SK-N-SH (cell line): ENCODE data around the gene WHRN. TPM values are rescaled to one million over a fixed set of nuclear protein-coding genes. Genes with fewer than 3 reads are reported as not detected.

Experiments
- CTCF ChIA-PET: fragments of 300-600, 350-600 bp; formaldehyde crosslinking; extraction: SDS; loops from one replicate; lab custom pipeline; 2021; lab: Yijun Ruan, JAX
- POLR2A ChIA-PET: fragments of 350-600 bp; sonication (Branson Sonifier 250); formaldehyde crosslinking; extraction: SDS; loops from one replicate; lab custom pipeline; 2020; ENCODE audit warnings: antibody characterized with exemption, inconsistent platforms; lab: Yijun Ruan, JAX
- DNase-seq: peaks from one replicate; pipeline ENCODE4 v3.0.0; 2012
- H2AFZ ChIP-seq: fragments of 200-600 bp; sonication (generic); 2 replicates; pipeline ENCODE4 v1.8.1; 2016; ENCODE audit warnings: antibody characterized with exemption, mild to moderate bottlenecking, low read depth
- H3F3A ChIP-seq: fragments of 200-600 bp; sonication (generic); replicated peaks from 2 replicates; pipeline ENCODE3; 2016; ENCODE audit warnings: antibody characterized with exemption, mild to moderate bottlenecking; ENCODE audit not compliant: insufficient read depth
- H3K27ac ChIP-seq, 2 experiments: fragments of 200-500 bp in 1 of 2; fragments of 200-600 bp in 1 of 2; sonication (Bioruptor generic) in 1 of 2; sonication (generic), shearing (Covaris generic) in 1 of 2; 2 replicates each; pipeline versions ENCODE4 v1.5.1 to v1.6.1; 2014 to 2016; ENCODE audit warnings: low read depth in 2 of 2, inconsistent platforms in 1 of 2, low read length in 1 of 2, mild to moderate bottlenecking in 1 of 2, mixed read lengths in 1 of 2
- H3K27me3 ChIP-seq: fragments of 200-600 bp; sonication (generic), shearing (Covaris generic); 2 replicates; pipeline ENCODE4 v1.6.1; 2016; ENCODE audit warnings: mixed run types; ENCODE audit not compliant: insufficient read depth
- H3K36me3 ChIP-seq, 2 experiments: fragments of 200-500 bp in 1 of 2; fragments of 200-600 bp in 1 of 2; sonication (Bioruptor generic) in 1 of 2; sonication (generic) in 1 of 2; replicated peaks in 1 of 2; 2 replicates each; pipeline versions ENCODE3 to v1.5.1; 2014 to 2016; ENCODE audit warnings: low read length in 1 of 2, mild to moderate bottlenecking in 1 of 2; ENCODE audit not compliant: insufficient read depth in 2 of 2, control insufficient read depth in 1 of 2
- H3K4me1 ChIP-seq, 2 experiments: fragments of 200-500 bp in 1 of 2; fragments of 200-600 bp in 1 of 2; sonication (Bioruptor generic) in 1 of 2; sonication (generic), shearing (Covaris generic) in 1 of 2; 2 replicates each; pipeline versions ENCODE4 v1.5.1 to v1.6.1; 2014 to 2016; ENCODE audit warnings: low read depth in 1 of 2, low read length in 1 of 2, mixed run types in 1 of 2; ENCODE audit not compliant: insufficient read depth in 2 of 2, control insufficient read depth in 1 of 2
- H3K4me2 ChIP-seq: fragments of 200-600 bp; sonication (generic), shearing (Covaris generic); 2 replicates; pipeline ENCODE4 v1.6.1; 2017; ENCODE audit warnings: mixed run types
- H3K4me3 ChIP-seq, 2 experiments: fragments of 200-500 bp in 1 of 2; fragments of 200-600 bp in 1 of 2; sonication (Bioruptor generic) in 1 of 2; sonication (generic), shearing (Covaris generic) in 1 of 2; 2 replicates each; pipeline versions ENCODE4 v1.5.1 to v1.8.1; 2014 to 2016; ENCODE audit warnings: low read depth in 2 of 2, inconsistent platforms in 1 of 2, low read length in 1 of 2, mild to moderate bottlenecking in 1 of 2, mixed read lengths in 1 of 2, moderate library complexity in 1 of 2
- H3K79me2 ChIP-seq: fragments of 200-600 bp; sonication (generic); 2 replicates; pipeline ENCODE4 v1.8.1; 2017; ENCODE audit warnings: mild to moderate bottlenecking; ENCODE audit not compliant: insufficient read depth
- H3K9ac ChIP-seq: fragments of 200-600 bp; sonication (generic); 2 replicates; pipeline ENCODE4 v1.6.1; 2017; ENCODE audit warnings: mixed run types
- H3K9me2 ChIP-seq: fragments of 200-600 bp; sonication (generic); 2 replicates; pipeline ENCODE4 v1.6.1; 2017; ENCODE audit warnings: mixed run types
- H3K9me3 ChIP-seq: fragments of 200-600 bp; sonication (generic); 2 replicates; pipeline ENCODE4 v1.6.1; 2017; ENCODE audit warnings: mixed run types, mild to moderate bottlenecking, moderate library complexity
- H4K20me1 ChIP-seq: fragments of 200-600 bp; sonication (generic); 2 replicates; pipeline ENCODE4 v1.6.1; 2017; ENCODE audit warnings: mild to moderate bottlenecking, mixed run types; ENCODE audit not compliant: insufficient read depth
- FOSL2 ChIP-seq: IDR thresholded peaks from 2 replicates; pipeline ENCODE4 v1.4.0; 2012; ENCODE audit warnings: low read depth, mild to moderate bottlenecking, moderate library complexity, borderline replicate concordance
- FOXM1 ChIP-seq: IDR thresholded peaks from 2 replicates; pipeline ENCODE4 v1.4.0; 2012; ENCODE audit warnings: low read depth, mild to moderate bottlenecking
- NRF1 ChIP-seq: IDR thresholded peaks from 2 replicates; pipeline ENCODE4 v1.6.1; 2012; ENCODE audit warnings: low read depth, mild to moderate bottlenecking, low read length
- SIN3A ChIP-seq: IDR thresholded peaks from 2 replicates; pipeline ENCODE4 v1.6.1; 2012; ENCODE audit warnings: low read depth, mild to moderate bottlenecking, low read length, moderate library complexity, borderline replicate concordance
- WGBS: methylation state at CpG from one replicate; pipeline ENCODE4 v1.1.6; 2017; ENCODE audit warnings: low lambda C conversion rate; 5-methylcytosine and 5-hydroxymethylcytosine counted together
- polyA plus RNA-seq, 3 experiments: library from polyadenylated mRNA; depleted of rRNA; stranded (reverse); fragments of >200 nt; gene quantifications; 2 replicates each; pipeline ENCODE4 v1.2.3, GENCODE V29; 2012
- TF ChIP-seq, protein P1 (sequence below): fragments of 200-600 bp; sonication (generic); IDR thresholded peaks from 2 replicates; pipeline ENCODE4 v1.6.1; 2017; ENCODE audit warnings: antibody characterized with exemption, mild to moderate bottlenecking, moderate library complexity
- TF ChIP-seq, protein P2 (sequence below): IDR thresholded peaks from 2 replicates; pipeline ENCODE4 v1.4.0; 2012; ENCODE audit warnings: low read depth, borderline replicate concordance
- TF ChIP-seq, protein P3 (sequence below): IDR thresholded peaks from 2 replicates; pipeline ENCODE4 v1.4.0; 2012; ENCODE audit warnings: low read depth, borderline replicate concordance
- TF ChIP-seq, protein P4 (sequence below): fragments of 150-350 bp; IDR thresholded peaks from 2 replicates; pipeline ENCODE4 v1.6.1; 2016; ENCODE audit warnings: mild to moderate bottlenecking, low read depth, low read length

The WHRN gene
- polyA plus RNA-seq, 1 of the 3 experiments (the other 2 are of a cell fraction): 4.6 TPM

DNA sequence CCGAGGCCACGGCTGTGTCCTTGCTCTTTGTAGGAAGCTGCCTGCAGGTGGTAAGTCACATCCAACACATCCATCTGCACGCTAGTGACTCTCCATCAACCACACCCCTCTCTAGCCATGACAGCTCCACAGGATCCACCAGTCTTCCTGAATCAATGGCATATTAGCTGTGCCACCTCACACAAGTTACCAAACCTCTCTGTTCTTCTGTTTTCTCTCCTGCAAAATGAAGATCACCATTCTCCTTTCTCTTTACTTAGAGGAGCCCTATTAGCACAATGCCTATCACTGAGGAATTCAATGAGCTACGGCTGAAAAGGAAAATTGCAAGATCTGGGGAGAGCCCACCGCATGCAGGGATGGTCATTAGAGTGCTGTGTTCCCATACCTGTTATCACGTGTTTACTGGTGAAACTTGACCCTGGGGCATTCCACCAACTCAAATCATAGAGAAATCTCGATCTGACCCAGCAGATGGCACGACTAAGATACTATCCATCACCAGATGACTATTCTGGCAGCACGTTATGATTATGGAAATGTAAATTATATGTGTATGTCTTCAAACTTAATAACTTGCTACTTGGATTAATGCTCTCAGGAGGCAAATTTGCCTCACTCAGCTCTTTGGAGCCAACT is 20.9 kb downstream of the WHRN start:
- Histone ChIP-seq H3K9me2 (no peaks in the 10 kb centered on the region), H3K4me2 (no peak overlapping the region), H3F3A (no peaks in the 10 kb centered on the region), H3K9me3 (no peaks in the 10 kb centered on the region), H3K36me3 (no peaks in the 10 kb centered on the region), H3K27me3 (no peaks in the 10 kb centered on the region; the same call in 1 of the 2 replicates), H3K27ac (no peak overlapping the region), H3K9ac (no peak overlapping the region), H4K20me1 (no peaks in the 10 kb centered on the region), H3K79me2 (no peaks in the 10 kb centered on the region), H3K4me3 (no peak overlapping the region), H3K4me1 (peaks cover 5% of the 10 kb centered on the region in 2 experiments; a peak in 1 of 4 replicates), H2AFZ (no peak overlapping the region)
- TF ChIP-seq, protein P1, sequence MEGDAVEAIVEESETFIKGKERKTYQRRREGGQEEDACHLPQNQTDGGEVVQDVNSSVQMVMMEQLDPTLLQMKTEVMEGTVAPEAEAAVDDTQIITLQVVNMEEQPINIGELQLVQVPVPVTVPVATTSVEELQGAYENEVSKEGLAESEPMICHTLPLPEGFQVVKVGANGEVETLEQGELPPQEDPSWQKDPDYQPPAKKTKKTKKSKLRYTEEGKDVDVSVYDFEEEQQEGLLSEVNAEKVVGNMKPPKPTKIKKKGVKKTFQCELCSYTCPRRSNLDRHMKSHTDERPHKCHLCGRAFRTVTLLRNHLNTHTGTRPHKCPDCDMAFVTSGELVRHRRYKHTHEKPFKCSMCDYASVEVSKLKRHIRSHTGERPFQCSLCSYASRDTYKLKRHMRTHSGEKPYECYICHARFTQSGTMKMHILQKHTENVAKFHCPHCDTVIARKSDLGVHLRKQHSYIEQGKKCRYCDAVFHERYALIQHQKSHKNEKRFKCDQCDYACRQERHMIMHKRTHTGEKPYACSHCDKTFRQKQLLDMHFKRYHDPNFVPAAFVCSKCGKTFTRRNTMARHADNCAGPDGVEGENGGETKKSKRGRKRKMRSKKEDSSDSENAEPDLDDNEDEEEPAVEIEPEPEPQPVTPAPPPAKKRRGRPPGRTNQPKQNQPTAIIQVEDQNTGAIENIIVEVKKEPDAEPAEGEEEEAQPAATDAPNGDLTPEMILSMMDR: no peak
- TF ChIP-seq, protein P2, sequence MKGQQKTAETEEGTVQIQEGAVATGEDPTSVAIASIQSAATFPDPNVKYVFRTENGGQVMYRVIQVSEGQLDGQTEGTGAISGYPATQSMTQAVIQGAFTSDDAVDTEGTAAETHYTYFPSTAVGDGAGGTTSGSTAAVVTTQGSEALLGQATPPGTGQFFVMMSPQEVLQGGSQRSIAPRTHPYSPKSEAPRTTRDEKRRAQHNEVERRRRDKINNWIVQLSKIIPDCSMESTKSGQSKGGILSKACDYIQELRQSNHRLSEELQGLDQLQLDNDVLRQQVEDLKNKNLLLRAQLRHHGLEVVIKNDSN: no peak
- TF ChIP-seq FOSL2: no peak
- TF ChIP-seq, protein P3, sequence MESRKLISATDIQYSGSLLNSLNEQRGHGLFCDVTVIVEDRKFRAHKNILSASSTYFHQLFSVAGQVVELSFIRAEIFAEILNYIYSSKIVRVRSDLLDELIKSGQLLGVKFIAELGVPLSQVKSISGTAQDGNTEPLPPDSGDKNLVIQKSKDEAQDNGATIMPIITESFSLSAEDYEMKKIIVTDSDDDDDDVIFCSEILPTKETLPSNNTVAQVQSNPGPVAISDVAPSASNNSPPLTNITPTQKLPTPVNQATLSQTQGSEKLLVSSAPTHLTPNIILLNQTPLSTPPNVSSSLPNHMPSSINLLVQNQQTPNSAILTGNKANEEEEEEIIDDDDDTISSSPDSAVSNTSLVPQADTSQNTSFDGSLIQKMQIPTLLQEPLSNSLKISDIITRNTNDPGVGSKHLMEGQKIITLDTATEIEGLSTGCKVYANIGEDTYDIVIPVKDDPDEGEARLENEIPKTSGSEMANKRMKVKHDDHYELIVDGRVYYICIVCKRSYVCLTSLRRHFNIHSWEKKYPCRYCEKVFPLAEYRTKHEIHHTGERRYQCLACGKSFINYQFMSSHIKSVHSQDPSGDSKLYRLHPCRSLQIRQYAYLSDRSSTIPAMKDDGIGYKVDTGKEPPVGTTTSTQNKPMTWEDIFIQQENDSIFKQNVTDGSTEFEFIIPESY: no peak
- TF ChIP-seq, protein P4, sequence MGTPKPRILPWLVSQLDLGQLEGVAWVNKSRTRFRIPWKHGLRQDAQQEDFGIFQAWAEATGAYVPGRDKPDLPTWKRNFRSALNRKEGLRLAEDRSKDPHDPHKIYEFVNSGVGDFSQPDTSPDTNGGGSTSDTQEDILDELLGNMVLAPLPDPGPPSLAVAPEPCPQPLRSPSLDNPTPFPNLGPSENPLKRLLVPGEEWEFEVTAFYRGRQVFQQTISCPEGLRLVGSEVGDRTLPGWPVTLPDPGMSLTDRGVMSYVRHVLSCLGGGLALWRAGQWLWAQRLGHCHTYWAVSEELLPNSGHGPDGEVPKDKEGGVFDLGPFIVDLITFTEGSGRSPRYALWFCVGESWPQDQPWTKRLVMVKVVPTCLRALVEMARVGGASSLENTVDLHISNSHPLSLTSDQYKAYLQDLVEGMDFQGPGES: no peak
- ChIA-PET CTCF (interaction anchor here (0.7 to 1.4 kb wide), 7 partner anchors 9 to 179 kb away, joined by 3 to 7 read pairs (median 3); no protein-coding TSS in a partner anchor), POLR2A (no interaction called here)
- DNase-seq: no peak
- 33% methylated on average over 9 of the region's 9 CpGs for WGBS

DNA sequence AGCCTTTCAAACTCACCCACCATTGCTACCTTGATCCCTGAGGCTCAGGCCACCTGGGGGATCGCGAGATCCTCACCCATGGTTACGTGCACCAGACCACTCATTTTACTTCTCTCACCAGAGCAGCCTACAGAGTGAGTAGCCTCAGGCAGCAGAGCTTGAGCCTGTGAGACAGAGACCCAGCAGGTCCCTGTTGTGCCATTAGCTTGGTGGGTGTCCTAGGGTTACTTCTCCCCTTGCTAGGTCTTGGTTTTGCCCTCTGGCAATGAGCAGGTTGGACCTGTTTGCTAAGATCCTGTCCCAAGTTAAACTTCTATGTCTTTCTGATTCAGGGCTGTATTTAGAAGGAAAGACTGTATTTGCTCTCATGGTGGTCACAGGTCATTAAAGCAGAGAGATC is 21.8 kb downstream of the WHRN start:
- H3K4me2 ChIP-seq: no peak overlapping the region
- no peak overlapping the region for H2AFZ ChIP-seq
- H3K79me2 ChIP-seq: no peaks in the 10 kb centered on the region
- ChIA-PET CTCF (interaction anchor here (1.1 kb wide), 1 partner anchor 170 kb away, joined by 4 read pairs; no protein-coding TSS in a partner anchor), POLR2A (no interaction called here)
- no peaks in the 10 kb centered on the region for H3F3A ChIP-seq
- no peak overlapping the region for H3K27ac ChIP-seq
- H3K4me3 ChIP-seq: no peak overlapping the region
- 65% methylated on average over 3 of the region's 3 CpGs for WGBS
- TF ChIP-seq, protein P1: no peak
- TF ChIP-seq FOXM1: no peak
- TF ChIP-seq NRF1: no peak
- TF ChIP-seq SIN3A: no peak
- no peaks in the 10 kb centered on the region for H4K20me1 ChIP-seq
- no peaks in the 10 kb centered on the region for H3K36me3 ChIP-seq
- H3K4me1 ChIP-seq: peaks cover 5% of the 10 kb centered on the region in 2 experiments; a peak in 1 of 4 replicates
- no peak for DNase-seq
- no peaks in the 10 kb centered on the region for H3K9me2 ChIP-seq
- H3K9me3 ChIP-seq: no peaks in the 10 kb centered on the region
- H3K9ac ChIP-seq: no peak overlapping the region
- H3K27me3 ChIP-seq: no peaks in the 10 kb centered on the region; the same call in 1 of the 2 replicates
